Measurements from ENCODE around the gene ADPRH.
"Not testable (repeated sequence)": the region's sequence is repeated elsewhere in the genome, so short reads cannot be mapped to it uniquely, and the experiment has no call there.

Gene ADPRH

DNA sequence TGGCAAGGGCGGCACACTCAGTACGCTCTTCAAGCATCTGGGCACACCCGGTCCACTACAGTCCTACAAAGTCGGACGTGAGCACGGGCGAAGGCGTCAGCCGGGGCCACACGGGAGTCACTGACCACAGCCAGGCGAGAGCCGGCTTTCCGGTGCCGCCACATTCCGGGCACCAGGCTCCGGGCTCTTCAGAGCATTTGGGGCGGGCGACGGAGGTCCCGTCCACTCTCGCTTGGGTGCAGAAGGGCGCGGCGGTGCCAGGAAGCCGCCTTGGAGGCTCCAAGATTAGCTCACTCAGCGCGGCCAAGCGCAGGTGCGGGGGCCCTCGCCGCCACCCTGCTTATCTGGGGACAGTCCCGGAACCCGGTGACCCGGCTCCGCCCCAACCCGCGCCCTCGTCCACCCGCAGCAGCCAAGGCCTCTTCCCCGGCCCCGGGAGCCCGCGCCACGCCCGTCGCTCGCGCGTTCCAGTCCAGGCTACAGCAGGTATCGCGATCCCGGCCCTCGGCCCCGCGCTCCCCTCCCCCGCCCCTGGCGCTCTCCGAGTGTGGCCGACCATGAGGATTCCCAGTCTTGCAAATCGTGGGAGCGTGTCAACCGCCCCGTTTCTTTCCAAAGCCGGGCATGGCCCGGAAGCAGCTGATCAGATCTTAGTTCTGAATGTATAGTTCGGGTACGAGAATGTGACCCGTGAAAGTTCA, at the start of gene ADPRH:
TSS of gene ADPRH (plus strand) at position 127 of the 701 bp plus-strand sequence. CDS start 2,678 bp downstream, outside the sequence.
- DNase-seq, result peak; percentile 92

DNA sequence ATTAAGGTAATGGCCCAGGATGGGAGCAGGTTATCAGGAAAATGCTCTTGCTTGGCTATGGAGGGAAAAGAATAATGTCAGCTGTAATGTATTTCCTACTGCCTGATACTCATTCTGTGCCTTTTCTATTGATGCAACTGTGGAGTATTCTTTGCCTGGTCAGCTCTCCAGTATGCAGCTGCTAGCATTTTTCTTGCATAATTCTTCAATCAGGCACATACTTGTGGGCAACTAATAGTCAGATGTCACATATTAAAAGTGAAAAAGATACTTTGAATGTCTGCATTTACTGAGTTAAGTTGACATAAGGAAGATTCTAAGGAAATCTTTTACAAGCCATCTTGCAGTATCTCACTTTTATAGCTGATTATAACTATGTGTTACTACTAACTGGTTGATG, 49.4 kb upstream of the ADPRH start:
- DNase-seq, result no peak

DNA sequence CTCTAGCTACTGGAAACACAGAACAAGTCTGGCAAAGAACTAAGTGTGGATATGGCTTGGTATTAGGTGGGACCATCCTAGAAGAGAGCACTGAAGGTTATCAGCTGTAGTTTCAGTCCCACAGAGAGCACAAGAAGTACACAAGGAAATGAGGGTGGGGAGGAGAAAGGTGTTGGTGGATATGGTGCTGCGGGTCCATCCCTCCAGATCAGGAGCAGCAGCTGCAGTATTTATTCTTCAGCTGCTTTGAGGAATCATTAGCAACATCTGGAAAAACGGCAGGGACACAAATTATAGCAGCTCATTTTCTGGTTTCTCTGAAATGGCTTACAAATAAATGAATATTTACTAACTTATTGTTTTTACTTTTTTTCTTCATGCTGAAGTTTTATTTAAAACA, 48.8 kb upstream of the ADPRH start:
- DNase-seq, result no peak

DNA sequence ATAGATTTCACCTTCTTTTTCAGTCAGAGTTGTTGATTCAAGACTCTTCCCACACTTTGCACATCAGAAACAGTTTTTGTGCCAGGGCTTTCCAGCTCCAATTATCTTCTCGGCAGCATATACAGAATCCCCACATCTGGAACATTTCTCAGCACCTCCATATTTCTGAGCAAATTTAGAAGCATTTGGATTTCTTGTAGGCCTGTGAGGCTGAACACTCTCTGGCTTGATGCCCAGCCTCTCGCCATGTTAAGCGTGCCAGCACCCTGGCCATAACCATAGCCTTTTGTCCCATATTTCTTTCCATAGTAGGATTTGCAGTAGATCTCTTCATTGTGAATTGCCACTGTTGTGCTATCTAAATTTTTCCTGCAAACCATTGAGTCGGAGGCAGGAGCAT, 48.1 kb upstream of the ADPRH start:
- no peak for DNase-seq

DNA sequence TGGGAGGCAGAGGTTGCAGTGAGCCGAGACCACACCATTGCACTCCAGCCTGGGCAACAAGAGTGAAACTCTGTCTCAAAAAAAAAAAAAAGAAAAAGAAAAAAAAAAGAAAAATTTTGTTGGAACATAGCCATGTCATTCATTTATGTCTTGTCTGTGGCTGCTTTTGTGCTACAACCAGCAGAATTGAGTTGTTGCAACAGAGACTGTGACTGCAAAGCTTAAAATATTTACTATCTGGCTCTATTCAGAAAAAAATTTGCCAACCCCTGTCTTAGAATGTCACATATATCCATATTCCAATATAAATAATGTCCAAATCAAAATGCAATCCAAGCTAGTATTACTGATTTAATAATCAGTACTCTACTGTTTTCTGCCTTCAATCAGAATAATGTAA, 45.0 kb upstream of the ADPRH start:
- DNase-seq, result no peak

DNA sequence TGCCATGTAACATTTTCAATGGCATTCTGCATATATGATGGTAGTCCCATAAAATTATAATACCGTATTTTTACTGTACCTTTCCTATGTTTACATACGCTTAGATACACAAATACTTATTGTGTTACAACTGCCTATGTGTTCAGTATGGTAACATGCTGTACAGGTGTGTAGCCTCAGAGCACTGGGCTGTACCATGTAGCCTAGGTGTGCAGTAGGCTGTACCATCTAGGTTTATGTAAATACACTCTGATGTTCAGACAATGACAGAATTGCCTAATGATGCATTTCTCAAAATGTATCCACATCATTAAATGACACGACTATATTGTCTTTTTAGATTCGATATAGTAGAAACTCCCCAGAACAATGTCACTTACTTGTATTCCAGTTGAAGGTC, 42.5 kb upstream of the ADPRH start:
- DNase-seq, result no peak

DNA sequence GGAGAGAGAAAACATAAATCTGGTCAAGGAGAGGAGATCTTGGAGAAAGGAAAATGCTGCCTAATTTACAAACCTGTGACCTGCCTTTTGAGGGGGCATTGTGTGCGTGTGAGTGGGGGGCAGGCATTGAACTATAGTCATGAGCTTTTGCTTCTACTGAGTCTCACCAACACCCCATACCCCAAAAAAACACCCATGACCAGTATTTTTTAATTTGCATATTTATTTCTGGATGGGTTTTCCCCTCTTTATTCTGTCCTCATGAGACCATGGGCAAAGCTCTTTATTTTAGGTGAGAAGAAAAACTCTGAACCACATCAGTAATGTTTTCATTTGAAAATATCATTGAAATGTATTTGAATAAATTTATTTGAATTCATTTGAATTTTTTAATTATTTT, 40.5 kb upstream of the ADPRH start:
- DNase-seq, result no peak

DNA sequence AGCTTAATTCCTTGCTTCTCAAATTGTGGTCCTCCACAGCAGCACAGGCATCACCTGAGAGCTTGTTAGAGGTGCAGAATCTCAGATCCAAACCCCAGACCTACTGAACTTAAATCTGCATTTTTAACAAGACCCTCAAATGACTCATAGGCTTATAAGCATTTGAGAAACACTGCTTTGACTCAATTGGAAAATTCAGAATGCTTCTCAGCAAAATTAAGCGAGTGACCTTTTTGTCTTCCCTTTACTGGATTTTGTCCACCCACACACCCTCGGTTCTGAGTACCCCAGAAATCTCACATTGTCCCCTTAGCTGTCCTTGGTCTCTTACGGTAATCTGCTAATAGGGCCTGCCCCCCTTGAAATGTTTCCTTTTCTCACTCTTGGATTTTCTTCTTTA, 37.7 kb upstream of the ADPRH start:
- no peak for DNase-seq

DNA sequence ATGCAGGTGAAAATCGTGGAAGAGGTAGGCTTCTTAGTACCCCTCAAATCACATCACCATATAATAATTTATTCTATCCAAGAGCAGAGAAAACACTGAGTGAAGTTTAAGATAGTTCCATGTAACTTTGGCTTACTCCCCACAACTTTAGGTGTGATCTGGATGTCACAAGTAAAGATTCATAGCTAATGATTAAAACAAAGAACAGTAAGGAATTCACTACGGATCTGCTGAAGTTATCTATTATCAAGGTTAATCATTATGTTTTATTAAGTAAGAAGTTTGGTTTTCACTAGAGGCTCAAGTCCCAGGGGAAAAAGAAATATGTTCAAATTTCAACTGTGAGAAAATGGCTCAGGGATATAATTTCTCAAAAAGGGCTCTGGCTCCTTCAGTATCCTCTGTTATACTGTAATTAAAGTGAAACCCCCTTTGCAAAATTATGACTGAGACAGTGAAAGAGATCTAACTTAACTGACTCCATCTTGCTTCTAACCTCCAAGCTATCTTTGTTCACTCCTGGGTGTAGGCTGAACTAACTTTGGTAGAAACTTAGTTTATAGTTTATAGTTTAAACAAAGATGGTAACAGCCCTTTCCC, 37.0 kb upstream of the ADPRH start:
- no peak for DNase-seq

DNA sequence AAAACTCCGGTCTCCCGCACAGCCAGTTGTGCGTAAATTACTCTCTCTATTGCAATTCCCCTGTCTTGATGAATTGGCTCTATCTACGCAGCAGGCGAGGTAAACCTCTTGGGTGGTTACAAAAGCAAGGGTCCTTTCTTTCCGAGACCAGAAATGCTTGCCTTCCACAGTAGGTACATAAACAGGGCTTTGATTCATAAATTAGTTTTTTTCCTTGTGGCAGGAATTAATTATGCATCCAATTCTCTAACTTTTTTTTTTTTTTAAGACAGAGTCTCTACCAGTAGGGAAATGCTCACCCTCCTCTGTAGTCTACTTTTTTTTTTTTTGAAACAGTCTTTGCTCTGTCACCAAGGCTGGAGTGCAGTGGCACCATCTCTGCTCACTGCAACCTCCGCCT, 36.1 kb upstream of the ADPRH start:
- DNase-seq, result no peak

DNA sequence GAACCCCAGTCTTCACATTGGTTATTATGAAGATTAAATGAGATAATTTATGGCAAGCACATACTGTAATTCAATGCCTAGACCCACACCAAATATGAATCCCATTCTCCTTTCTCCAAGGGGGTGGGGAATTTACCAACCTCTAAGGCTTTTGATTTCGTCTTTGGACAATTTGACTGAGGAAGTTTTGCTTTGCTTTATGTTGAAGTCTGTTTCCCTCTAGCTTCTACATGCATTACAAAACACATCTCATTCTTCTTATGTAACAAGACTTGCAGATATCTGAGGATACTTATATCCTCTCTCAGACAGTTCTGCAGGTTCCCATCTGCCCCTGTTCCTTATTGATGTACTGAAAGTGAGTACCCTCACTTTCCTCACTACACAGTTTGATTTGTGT, 32.1 kb upstream of the ADPRH start:
- no peak for DNase-seq

DNA sequence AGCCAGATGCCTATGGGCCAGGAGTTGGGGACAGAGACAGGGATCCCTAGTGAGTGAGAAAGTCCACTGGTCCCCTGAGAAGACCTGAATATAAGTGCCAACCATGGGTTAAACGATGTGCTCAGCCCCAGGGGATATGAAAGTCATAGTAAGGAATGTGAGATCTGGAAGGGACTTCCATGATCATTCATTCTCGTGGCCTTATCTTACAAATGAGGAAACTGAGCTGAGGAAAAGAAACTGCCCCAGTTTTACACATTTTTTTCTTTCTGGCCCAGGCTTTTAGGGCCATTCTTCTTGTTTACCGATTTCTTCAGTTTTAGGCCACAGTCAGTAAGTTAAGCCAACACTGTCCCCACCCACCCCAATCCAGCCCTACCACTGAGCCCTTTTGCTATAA, 31.0 kb upstream of the ADPRH start:
- no peak for DNase-seq

DNA sequence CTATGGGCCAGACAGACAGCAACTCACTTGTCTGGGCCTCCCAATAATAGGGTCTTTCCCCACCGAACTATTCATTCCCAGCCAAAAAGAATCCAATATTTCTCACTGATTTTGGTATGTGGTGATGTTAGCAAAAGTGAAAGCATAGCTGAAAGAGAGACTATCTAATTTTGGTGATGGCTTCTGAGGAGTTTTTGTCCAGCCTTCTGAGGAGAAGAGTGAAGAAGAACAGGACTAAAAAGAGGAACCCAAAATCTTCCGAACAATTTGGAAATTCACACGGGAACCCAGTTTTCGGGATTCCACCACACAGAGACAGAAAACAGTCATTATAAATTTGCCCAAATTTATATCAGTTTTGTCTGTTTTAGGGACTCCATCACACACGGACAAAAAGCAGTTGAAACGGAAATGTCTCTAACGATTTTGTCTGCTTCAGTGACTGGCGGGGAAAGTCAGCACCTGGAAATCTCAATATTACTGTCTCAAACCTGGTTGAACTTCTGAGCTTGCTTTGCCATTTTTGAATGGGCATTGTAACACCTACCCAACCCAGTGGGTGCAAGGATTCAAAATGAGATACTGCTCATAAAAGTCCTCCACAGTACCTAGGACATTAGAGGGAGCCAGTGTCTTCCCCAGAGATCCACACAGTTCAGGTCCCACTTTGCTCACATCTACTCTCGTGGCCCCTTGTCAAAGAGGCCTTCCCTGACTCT, 28.9 kb upstream of the ADPRH start:
- DNase-seq, result no peak

DNA sequence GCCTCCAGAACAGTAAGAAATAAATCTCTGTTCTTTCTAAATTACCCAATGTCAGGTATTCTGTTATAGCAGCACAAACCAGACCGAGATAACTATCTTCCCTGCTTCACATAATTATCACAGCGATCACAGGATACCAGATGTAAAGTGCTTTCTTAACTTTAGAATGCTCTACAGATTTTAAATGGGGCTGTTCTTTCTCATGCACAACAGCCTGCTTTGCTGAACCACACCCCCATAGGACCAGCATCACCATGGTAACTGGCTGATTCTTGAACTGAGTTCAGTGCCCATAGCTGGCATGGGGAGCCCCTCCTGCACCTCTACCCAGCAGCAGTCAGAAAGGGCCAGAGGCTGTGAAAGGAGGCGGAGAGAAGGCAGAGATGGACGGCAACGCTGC, 27.7 kb upstream of the ADPRH start:
- no peak for DNase-seq

DNA sequence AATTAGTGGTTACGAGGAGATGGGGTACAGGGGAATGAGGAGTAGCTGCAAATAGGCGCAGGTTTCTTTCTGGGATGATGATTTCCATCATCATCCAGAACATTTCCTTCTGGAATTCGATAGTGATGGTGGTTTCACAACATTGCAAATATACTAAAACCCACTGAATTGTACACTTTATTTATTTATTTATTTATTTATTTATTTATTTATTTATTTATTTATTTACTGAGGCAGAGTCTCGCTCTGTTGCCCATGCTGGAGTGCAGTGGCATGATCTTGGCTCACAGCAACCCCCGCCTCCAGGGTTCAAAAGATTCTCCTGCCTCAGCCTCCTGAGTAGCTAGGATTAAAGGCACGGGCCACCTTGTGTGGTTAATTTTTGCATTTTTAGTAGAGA, 26.4 kb upstream of the ADPRH start:
- not testable (repeated sequence) for DNase-seq

DNA sequence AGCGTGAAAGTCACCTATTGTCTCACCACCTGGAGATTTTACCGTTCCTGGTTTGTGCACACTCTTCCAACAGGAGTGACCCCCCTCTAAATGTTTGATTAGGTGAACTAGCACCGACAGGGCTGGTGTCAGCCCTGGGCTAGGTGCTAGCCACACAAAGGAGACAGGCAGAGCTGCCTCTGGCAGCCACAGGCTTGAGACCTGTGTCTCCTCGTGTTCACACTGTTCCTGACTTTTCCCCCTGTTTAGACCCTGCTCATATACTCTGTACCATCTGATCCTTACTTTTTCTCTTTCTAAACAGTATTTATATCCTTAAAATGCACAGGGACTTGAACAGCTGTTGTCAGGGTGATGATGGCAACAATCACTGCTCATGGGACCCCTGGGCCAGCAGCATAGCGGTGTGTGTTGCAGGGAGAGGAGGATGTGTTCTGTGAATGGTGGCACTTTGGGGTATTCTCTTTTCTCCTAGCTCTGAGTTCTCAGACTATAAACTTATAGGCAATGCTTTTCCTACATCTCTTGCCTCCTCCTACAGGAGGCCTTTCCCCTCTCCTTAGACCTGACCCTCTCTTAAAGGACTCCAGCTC, 25.4 kb upstream of the ADPRH start:
- DNase-seq, result no peak

DNA sequence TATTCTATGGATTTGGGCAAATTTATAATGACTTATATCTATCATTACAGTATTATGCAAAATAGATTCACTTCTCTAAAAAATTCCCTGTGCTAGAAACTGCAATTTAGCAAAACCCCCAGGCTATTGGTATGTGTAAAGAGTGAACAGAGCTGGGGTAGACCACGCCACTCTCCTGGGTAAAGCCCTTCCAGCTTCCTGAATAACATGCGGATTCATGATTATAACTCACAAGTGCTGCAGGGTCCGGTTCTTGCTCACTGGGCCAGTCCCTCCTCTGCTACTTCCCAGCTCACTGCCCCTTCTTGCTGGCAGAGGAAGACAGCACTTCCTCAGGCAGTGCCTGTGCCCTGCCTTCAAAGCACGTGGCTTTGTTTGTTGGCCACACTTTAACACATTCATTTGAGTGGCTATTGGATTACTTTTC, 24.0 kb upstream of the ADPRH start:
- DNase-seq, result no peak

DNA sequence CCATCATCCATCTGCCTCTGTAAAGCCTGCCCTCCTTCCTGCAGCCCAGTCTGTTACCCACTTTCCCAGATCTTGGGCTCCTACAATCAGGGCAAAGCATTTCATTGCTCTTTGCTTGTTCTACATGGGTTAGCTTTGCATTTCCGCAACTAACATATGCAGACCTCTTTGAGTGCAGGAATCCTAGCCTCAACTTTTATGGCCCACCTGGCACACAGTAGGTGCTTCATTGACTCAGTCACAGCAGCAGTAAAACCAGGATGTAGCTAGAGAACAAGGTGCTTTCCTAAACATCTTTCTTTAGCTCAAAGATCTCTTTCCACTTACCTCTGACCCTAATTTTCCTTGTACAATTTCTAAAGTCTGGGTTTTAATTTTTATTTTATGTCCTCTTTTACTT, 23.4 kb upstream of the ADPRH start:
- DNase-seq, result no peak

DNA sequence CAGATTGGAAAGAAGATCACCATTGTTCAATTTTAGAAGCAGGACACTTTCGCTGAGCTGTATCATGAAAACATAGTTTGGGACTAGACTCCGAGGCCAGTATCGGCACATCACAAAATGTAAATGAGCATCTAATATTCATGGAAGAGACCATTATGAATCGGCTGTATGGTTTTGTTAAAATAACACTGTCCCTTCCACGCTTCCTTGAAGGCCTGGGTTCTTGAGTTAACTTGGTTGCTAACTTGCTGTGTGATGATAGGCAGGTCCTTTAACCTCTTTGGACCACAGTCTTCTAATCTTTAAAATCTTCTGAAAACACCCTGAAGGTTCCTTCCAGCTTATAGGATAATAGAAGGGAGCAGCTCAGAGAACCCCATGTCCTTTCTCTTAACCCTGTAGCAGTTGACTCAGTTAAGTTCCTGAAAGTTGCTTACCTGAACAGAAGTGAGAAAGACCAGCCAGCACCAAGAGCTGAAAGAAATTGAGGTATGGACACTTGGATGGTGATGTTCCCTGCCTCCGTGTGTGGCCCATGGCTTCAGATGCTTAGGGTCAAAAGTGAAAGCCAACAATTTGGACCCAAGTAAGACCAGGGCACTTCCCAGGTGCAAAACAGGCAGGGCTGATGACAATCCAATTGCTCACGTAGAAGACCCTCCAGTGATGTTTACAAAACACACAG, 22.0 kb upstream of the ADPRH start:
- no peak for DNase-seq

DNA sequence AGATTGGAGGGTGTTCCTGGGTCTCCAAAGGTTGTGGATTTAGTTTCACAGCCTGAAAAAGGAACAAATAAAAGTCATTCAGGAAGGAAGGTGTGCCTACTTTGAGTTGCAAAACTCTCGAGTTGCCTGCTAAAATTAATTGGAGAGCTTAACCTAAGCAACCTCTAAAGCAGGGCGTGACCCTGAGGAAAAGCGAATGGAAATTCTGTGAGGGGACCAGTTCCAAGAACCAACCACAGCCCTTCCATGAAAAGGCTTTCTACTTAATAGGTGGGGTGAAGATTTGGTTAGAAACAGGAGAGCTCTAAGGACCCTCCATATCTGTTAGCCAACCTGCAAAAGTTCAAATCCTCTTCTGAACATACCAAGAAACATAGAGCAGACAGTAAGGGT, 21.4 kb upstream of the ADPRH start:
- no peak for DNase-seq

DNA sequence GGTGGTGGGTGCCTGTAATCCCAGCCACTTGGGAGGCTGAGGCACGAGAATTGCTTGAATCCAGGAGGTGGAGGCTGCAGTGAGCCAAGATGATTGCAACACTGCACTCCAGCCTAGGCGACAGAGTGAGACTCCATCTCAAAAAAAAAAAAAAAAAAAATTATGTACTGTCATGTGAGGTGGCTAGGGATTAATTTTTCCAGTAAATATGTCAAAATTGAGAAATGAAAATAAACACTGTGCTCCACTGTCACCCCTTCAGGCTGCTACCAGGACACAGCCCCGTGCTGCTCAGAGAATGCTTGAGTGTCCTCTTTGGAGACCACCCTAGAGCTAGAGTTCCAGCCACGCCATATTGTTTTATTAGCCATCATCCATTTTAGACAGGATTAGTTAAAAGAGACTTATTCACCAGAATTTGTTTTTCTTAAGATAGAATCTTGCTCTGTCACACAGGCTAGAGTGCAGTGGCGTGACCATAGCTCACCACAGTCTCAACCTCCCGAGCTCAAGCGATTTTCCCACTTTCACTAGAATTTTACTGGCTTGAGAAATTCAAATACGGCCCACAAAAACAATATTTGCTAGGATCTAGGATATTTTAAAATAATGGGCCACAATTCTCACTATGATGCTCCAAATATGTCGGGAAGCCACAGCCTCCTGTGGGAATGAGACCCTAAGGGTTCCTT, 20.5 kb upstream of the ADPRH start:
- no peak for DNase-seq

DNA sequence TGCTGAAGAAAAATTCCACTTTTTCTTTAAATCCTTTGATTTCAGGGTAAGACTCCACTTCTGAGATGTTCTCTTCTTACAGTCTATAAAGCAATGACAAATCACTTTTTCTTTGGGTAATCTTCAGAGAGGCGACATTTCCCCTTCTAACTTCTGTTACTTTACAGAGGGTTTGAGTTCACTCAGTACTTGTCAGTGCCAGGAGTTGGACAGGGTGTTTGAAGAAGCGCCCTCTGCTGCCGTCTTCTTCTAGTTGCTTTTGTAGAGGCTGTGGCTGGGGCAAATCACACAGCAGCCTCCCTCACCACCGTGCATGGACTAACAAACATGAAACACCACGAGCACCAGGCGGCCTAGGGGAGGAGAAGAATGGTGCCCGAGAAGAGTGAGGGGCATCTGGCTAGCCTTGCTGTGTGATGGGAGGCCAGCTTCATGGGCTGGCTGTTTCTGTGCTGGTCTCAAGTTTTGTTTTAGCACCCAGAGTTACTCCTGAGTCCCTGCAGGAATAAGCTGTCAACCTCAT, 19.8 kb upstream of the ADPRH start, which contains the start of gene CD80:
TSS of gene CD80 (minus strand) at position 174 of the 523 bp plus-strand sequence. CDS start 1,886 bp downstream, outside the sequence.
- DNase-seq, result peak; percentile 79
